ENCODE results near the gene NEU3. TPM values are rescaled to one million over a fixed set of nuclear protein-coding genes. Genes with fewer than 3 reads are reported as not detected.

NEU3 gene
- polyA plus RNA-seq, 3 donors = 2.3 to 25.1 (median 3.9) TPM

- peak within 1 kb of the TSS; percentile 46 to 92 for H3K27ac ChIP-seq (ENCODE audit: low read depth in 1 of 2, low read length in 2 of 2)
- H3K4me2 ChIP-seq (replicated peaks; ENCODE audit: extremely low read depth, low read length, poor library complexity, severe bottlenecking) = peak within 1 kb of the TSS; percentile 84
- TF ChIP-seq CTCF (IDR thresholded peaks at IDR 0.05) = no peak
- WGBS (ENCODE audit: insufficient coverage) = under 1% methylated on average over 61 of the region's 67 CpGs
- Mint-ChIP-seq H3K27me3 (ENCODE audit: low read depth in 3 of 3) (peaks cover 0 to 3% (median 0%) of the 10 kb centered on the region in 3 donors), H3K4me3 (peak within 1 kb of the TSS; percentile 96 to 98), H3K36me3 (peaks cover 13 to 35% of the 10 kb centered on the region in 2 donors), H3K4me1 (peaks cover 34% of the 10 kb centered on the region), H3K9me3 (no peaks in the 10 kb centered on the region), H3K27ac (peak within 1 kb of the TSS; percentile 95 to 98 (median 97))
- H3K79me2 ChIP-seq (ENCODE audit: insufficient read depth, low read length) = peaks cover 54% of the 10 kb centered on the region
- H3K27me3 ChIP-seq (ENCODE audit: control insufficient read depth in 2 of 2, insufficient read depth in 2 of 2, low read length in 2 of 2) = no peaks in the 10 kb centered on the region
- no peaks in the 10 kb centered on the region for H3K9me3 ChIP-seq (replicated peaks in 1 of 2; ENCODE audit: control insufficient read depth in 1 of 2, insufficient read depth in 1 of 2, low read length in 2 of 2)
- peak within 1 kb of the TSS; percentile 95 for H2AFZ ChIP-seq (ENCODE audit: insufficient read depth, low read depth, low read length, poor library complexity, severe bottlenecking)
- peaks cover 19 to 25% of the 10 kb centered on the region in 2 donors for H3K4me1 ChIP-seq (ENCODE audit: control insufficient read depth in 1 of 2, insufficient read depth in 2 of 2, low read length in 2 of 2)
- intact Hi-C loops (cut with micrococcal nuclease) = loop anchor here in 1 of 2 donors (2.0 to 5.0 kb wide), 2 partner anchors 33 to 42 kb away; no protein-coding TSS in a partner anchor
- peak within 1 kb of the TSS; percentile 86 for H3K9ac ChIP-seq (ENCODE audit: insufficient read depth, low read length, poor library complexity, severe bottlenecking)
- DNase-seq = peak; percentile 97
- H3K4me3 ChIP-seq (replicated peaks in 1 of 3; ENCODE audit: low read depth in 2 of 3, low read length in 3 of 3) = peak within 1 kb of the TSS; percentile 69 to 88 (median 80)
- peaks cover 4 to 16% of the 10 kb centered on the region in 2 donors for H3K36me3 ChIP-seq (replicated peaks in 1 of 2; ENCODE audit: control insufficient read depth in 1 of 2, insufficient read depth in 2 of 2, low read length in 2 of 2)
- peaks cover 20% of the 10 kb centered on the region for H4K20me1 ChIP-seq (ENCODE audit: insufficient read depth, low read length)
Measured at GRCh38 chr11:74948898-74949752, 39.6 kb upstream of the NEU3 start, which contains the start of the genes SPCS2 and XRRA1. TSS of gene SPCS2 (plus strand) at chr11:74949266. CDS start at chr11:74949286, 20 bp downstream. TSS of gene XRRA1 (minus strand) at chr11:74949091. CDS start at chr11:74940878, 8,213 bp downstream.

- TF ChIP-seq CTCF (IDR thresholded peaks at IDR 0.05) = no peak
- intact Hi-C loops (cut with micrococcal nuclease) = loop anchor here (2.0 to 5.0 kb wide), 3 partner anchors 33 to 41 kb away; partner anchors contain the start of gene NEU3 (in 1 of the 2)
- peak overlapping the region; percentile 95 for H2AFZ ChIP-seq (ENCODE audit: insufficient read depth, low read depth, low read length, poor library complexity, severe bottlenecking)
- peak overlapping the region; percentile 84 for H3K4me2 ChIP-seq (replicated peaks; ENCODE audit: extremely low read depth, low read length, poor library complexity, severe bottlenecking)
- peak overlapping the region; percentile 86 for H3K9ac ChIP-seq (ENCODE audit: insufficient read depth, low read length, poor library complexity, severe bottlenecking)
- Mint-ChIP-seq H3K27me3 (ENCODE audit: low read depth in 3 of 3) (peaks cover 0 to 3% (median 0%) of the 10 kb centered on the region in 3 donors), H3K4me3 (peak overlapping the region; percentile 96 to 98), H3K27ac (peak overlapping the region; percentile 95 to 98 (median 97)), H3K36me3 (peaks cover 12 to 35% of the 10 kb centered on the region in 2 donors), H3K9me3 (no peaks in the 10 kb centered on the region), H3K4me1 (peaks cover 37% of the 10 kb centered on the region)
- H3K4me3 ChIP-seq (replicated peaks in 1 of 3; ENCODE audit: low read depth in 2 of 3, low read length in 3 of 3) = peak overlapping the region; percentile 69 to 88 (median 80)
- H3K79me2 ChIP-seq (ENCODE audit: insufficient read depth, low read length) = peaks cover 61% of the 10 kb centered on the region
- peaks cover 19 to 25% of the 10 kb centered on the region in 2 donors for H3K4me1 ChIP-seq (ENCODE audit: control insufficient read depth in 1 of 2, insufficient read depth in 2 of 2, low read length in 2 of 2)
- no peaks in the 10 kb centered on the region for H3K9me3 ChIP-seq (replicated peaks in 1 of 2; ENCODE audit: control insufficient read depth in 1 of 2, insufficient read depth in 1 of 2, low read length in 2 of 2)
- peak overlapping the region; percentile 46 to 92 for H3K27ac ChIP-seq (ENCODE audit: low read depth in 1 of 2, low read length in 2 of 2)
- H3K36me3 ChIP-seq (replicated peaks in 1 of 2; ENCODE audit: control insufficient read depth in 1 of 2, insufficient read depth in 2 of 2, low read length in 2 of 2) = peaks cover 4 to 22% of the 10 kb centered on the region in 2 donors
- no peak for DNase-seq
- peaks cover 27% of the 10 kb centered on the region for H4K20me1 ChIP-seq (ENCODE audit: insufficient read depth, low read length)
- 0% methylated on average over 2 of the region's 6 CpGs for WGBS (ENCODE audit: insufficient coverage)
- no peaks in the 10 kb centered on the region for H3K27me3 ChIP-seq (ENCODE audit: control insufficient read depth in 2 of 2, insufficient read depth in 2 of 2, low read length in 2 of 2)
Measured at GRCh38 chr11:74949753-74950137, 39.0 kb upstream of the NEU3 start.
